HG02588 (cell line): ENCODE measurements around the gene SCT.
"Not testable (repeated sequence)": the region's sequence is repeated elsewhere in the genome, so short reads cannot be mapped to it uniquely, and the experiment has no call there.

Source experiments
- ATAC-seq: cut with Tn5 transposase; IDR thresholded peaks from one replicate; pipeline ENCODE4 v1.9.1; 2021; ENCODE audit warnings: mild to moderate bottlenecking, moderate library complexity; ENCODE audit not compliant: unreplicated experiment

SCT gene, protein sequence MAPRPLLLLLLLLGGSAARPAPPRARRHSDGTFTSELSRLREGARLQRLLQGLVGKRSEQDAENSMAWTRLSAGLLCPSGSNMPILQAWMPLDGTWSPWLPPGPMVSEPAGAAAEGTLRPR

GRCh38 chr11:626475-627307, at the start of gene SCT:
Gene SCT, minus strand, starts transcription at chr11:627181. Its CDS starts 38 bp downstream, at chr11:627143.
- ATAC-seq, result no peak

- no peak for ATAC-seq
These were observed 47.4 kb upstream of the SCT start for GRCh38 chr11:674406-674805.

DNA sequence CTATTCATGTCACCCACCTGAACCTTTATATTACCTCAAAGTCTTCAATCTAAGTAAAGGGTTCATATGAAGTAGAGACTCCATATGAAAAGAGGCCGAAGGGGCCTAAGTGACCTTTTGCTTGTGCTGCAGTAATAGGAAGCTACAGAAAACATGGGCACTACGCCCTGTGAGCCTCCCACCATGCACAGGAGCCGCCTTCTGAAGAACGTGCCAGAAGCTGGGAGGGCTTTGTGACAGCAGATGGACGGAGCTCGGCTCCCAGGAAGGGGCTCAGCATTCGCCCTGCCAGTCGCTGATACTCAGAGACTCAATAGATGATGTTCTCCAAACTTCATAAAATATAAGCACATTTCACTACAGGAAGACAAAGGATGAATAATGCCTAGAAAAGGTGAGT, 46.9 kb upstream of the SCT start:
- no peak for ATAC-seq

DNA sequence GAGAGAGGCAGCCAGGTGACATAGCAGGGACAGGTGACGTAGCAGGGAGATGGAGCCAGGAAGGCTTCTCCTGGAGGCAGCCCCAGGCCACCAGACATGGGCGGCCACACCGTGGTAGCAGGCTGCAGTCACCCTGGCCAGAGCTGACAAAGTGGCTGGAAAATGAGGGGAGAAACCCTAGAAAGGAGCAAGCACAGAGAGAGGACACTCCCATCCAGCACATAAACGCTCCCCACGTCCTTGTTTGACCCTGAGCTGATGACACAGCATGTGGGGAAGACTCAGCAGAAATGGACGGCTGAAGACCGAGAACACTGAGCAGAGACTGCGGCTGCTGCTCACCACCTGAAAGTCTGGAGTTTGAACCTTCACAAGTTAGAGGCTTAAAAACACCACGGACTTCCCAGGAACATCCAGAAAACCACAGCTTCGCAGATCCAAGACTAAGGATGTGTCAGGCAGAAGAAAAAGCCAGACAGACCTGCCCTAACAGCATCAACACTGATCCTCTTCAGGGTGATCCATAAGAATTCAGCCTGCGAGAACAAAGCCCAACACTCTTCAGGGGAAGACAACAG, 38.8 kb upstream of the SCT start:
- no peak for ATAC-seq

DNA sequence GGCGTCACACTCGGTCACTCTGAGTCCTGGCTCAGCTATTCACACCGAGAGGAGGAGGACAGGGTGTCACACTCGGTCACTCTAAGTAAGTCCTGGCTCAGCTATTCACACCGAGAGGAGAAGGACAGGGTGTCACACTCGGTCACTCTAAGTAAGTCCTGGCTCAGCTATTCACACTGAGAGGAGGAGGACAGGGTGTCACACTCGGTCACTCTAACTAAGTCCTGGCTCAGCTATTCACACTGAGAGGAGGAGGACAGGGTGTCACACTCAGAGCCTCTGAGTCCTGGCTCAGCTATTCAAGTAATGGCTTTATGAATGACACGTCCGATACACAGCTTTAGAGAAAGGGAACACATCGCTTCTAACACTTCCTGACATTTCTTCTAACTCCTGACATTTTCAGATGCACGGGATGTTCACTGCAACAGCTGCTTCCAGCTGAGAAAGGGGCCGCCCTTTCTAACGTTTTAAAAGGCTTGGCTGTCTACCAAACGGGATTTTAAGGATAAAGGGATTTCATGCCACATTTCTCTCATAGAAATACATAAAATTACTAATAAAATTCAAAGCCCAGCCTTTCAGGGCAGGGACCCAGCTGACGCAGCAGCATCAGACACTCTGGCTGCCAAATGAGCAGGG, 38.2 kb upstream of the SCT start:
- ATAC-seq, result no peak

DNA sequence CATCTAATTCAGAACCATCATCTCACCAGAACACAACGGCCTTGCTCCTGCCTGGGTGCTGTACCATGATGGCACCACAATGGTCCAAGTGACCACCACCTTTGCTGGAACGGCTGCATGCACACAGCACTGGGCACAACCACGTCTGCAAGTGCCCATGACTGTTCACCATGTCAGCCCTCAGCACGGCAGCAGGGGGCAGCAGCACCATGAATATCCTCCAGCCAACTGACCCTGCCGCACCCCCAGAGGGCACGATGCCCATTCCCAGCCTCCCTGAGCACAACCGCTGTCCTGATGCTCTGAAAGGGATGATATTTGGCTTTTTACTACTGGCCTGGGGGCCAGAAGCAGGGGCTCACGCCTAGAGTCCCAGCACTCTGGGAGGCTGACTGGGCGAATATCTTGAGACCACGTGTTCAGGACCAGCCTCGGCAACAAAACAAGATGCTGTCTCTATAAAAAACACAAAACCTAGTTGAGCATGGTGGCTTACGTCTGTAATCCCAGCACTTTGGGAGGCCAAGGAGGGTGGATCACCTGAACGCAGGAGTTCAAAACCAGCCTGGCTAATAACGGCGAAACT, 35.8 kb upstream of the SCT start:
- no peak for ATAC-seq

- no peak for ATAC-seq
These were observed 33.9 kb upstream of the SCT start for GRCh38 chr11:660681-661444.

GRCh38 chr11:660281-660680, 33.3 kb upstream of the SCT start:
- ATAC-seq, result no peak

DNA sequence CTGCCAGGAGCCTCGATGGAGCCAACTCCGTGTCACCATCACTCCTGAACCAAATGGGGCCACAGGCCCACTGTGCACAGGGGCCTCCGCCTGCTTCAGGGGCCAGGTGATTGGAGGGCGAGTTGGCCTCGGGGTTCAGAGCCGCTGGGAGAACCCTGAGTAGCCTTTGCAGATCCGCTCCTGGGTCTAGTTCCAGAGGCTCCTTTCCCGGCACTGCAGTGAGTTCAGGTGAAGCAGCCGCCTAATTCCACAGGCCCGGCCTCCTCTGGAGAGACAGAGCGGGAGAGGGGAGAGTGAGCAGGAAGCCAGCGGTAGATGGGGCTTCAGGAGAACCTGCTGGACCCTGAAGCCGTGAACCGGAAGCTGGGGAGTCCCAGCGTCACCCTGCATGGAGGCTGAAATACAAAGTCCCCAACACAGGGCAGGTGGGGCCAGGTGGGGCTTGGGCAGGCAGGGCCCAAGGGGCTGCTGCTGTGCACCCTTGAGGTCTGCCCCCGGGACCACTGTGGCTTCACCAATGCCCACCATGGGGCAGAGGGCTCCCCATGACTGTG, 32.6 kb upstream of the SCT start:
- ATAC-seq, result no peak

DNA sequence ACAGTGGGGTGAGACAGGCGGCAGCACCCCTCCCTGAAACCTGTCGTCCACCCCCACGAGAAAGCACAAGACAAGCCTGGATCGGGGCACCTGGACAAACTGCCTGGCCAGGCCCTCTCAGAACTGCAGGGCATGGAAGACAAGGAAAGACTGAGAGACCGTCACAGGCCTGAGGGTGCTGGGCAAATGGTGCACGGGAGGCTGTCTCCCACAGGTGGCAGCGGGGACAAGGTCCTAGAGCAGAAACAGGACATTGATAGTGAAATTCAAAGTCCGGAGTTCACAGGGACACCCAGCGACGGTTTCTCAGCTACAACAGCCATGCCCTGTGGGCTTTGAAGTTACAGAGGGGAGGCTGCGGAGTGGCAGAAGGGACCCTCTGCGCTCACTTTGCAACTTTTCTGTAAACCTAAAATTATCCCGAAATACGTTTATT, 30.7 kb upstream of the SCT start:
- no peak for ATAC-seq

DNA sequence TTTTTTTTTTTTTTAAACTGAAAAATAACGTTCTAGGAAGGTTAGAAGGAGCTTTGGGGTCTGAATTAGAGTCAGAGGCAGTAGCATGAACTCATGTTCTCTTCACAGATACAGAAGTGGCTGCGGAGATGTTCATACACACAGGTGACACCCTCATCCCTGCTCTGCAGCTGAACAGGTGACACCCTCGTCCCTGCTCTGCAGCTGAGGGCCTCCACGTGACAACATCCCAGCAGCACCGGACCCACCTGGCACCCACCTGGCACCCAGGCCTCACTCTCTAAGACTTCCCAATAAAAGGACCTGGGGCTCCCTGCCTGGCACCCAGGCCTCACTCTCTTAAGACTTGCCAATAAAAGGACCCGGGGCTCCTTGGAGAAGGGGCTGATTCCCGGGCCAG, 29.9 kb upstream of the SCT start:
- no peak for ATAC-seq

DNA sequence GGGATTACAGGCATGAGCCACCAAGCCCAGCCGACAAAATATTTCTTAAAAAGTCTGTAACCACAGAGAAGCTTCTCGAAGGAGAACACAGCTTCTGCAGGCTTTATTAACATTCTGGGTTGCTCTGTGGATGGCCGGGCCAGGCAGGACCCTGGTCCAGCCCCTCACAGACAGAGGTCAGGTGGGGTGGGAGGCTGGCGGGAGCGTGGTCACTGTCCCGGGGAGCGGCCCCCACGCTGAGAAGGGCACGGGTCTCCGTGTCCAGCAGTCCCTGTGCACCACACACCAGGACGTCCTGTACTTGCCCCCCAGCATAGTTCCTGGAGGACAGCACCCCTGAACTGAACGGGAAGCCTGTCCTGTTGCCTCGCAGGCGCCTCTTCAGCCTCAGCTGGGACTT, 29.4 kb upstream of the SCT start:
- no peak for ATAC-seq

DNA sequence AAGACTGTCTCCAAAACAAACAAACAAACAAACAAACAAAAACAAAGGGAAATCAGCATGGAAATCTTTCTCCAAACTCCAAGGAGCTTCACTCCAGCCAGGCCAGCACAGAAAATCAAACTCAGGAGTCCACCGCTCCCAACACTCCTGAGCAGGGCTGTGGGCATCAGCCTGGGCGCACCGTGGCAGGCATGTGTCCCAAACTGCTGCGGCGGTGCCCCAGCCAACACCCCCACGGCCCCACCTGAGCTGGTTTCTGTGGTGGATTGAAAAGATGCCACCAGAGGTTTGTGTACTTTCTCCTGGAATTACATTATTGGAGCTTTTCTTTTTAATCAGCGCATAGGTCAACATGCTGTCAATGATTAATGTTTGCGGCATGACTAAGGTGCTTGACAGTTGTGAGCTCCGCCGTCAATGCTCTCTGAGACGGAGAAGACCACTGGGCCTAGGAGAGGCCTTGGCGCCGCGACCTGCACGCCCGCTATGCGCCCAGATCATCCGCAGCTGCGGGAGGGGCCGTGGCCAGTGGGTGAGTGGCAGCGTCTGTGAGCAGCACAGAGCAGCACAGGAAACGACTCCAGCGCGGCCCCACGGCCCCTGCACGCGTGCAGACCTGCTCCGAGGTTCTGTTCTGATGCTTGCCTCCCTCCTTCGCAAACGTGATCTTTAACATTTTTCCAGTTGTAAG, 28.2 kb upstream of the SCT start:
- ATAC-seq, result no peak

DNA sequence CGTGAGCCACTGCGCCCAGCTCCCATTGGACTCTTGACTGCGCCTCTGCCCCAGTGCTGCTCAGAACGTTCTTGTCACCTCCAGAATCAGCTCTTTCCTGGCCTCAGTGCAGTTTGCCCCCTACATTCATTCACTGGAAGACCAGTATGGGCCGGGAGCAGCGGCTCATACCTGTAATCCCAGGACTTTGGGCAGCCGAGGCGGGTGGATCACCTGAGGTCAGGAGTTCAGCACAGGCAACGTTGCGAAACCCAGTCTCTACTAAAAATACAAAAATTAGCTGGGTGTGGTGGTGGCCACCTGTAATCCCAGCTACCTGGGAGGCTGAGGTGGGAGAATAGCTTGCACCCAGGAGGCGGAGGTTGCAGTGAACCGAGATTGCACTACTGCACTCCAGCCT, 27.5 kb upstream of the SCT start:
- ATAC-seq, result not testable (repeated sequence)

- ATAC-seq, result no peak
These were observed 26.9 kb upstream of the SCT start for GRCh38 chr11:653837-654236.

DNA sequence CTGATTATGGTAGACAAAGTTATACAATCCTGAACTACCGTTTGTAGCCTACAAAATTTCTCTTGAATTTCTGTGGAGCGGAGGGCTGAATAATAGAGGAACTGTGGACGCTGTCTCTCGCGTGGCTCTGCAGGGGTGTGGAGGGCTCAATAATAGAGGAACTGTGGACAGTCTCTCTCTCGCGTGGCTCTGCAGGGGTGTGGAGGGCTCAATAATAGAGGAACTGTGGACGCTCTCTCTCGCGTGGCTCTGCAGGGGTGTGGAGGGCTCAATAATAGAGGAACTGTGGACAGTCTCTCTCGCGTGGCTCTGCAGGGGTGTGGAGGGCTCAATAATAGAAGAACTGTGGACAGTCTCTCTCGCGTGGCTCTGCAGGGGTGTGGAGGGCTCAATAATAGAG, 26.2 kb upstream of the SCT start:
- not testable (repeated sequence) for ATAC-seq

DNA sequence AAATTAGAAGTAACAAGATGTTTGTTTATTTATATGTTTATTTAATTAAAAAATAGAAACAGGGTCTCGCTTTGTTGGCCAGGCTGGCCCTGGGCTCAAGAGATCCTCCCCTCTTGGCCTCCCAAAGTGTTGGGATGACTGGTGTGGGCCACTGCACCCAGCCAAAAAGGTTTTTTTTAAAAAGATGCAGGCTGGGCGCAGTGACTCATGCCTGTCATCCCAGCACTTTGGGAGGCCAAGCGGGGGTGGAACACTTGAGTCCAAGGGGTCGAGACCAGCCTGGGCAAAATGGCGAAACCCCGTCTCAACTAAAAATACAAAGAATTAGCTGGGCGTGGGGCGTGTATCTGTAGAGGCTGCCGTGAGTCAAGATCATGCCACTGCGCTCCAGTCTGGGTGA, 23.5 kb upstream of the SCT start:
- no peak for ATAC-seq

- not testable (repeated sequence) for ATAC-seq
These were observed 20.7 kb upstream of the SCT start for GRCh38 chr11:647672-648158.

DNA sequence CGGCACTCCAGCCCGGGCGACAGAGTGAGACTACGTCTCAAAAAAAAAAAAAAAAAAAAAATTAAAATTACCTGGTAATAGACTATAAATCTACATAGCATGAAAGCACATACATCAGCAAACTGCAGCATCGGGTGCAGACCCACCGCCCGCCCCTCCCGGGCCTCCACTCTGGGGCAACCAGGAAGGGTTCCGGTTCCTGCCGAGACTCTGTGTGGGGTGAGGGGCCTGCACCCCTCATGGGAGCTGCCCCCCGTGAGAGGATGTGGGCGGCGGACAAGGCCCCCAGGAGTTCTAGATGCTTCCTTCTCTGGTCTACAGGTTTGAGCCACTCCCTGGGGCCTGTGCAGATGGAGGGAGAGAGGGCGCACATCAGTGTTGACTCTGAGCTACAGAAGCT, 19.2 kb upstream of the SCT start:
- ATAC-seq, result no peak

DNA sequence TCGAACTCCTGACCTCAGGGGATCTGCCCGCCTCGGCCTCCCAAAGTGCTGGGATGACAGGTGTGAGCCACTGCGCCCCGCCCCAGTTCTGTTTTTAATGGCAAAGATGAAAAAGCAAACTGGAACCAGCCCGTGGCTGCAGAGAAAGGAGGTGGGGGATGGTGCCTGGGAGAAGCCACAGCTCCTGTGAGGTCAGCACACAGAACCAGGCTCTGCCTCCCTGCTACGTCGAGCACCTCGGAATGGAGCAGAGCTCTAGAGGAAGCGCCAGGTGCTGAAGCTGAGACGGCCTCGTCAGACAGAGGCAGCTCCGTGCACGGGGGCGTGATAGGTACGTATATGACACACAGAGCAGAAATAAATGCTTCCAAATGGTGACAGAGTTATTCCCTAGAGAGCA, 18.6 kb upstream of the SCT start:
- no peak for ATAC-seq
